Astrocyte of the cerebellum (primary cell): ENCODE results near the gene MARCO.

Experiments used
- DNase-seq: peaks from one replicate; pipeline ENCODE4 v3.0.0-alpha.2; 2011; ENCODE audit warnings: low read depth
- H3K4me3 ChIP-seq: 2 replicates; pipeline ENCODE4 v1.5.1; 2011; ENCODE audit warnings: mild to moderate bottlenecking, low read depth, low read length, moderate library complexity
- CTCF ChIP-seq: IDR thresholded peaks from 2 replicates; pipeline ENCODE4 v1.5.1; 2012; ENCODE audit warnings: low read length, low read depth, moderate library complexity, mild to moderate bottlenecking; ENCODE audit errors: missing control alignments
- in situ Hi-C: cut with HindIII; loops from 2 replicates; pipeline ENCODE4 v1.10.0; 2017; ENCODE audit warnings: low sequenced_read_pairs

The MARCO gene

GRCh38 chr2:118987886-118988285 lies 45.9 kb downstream of the MARCO start:
- no peak for DNase-seq
- in situ Hi-C loops: no loop called here
- no peak for TF ChIP-seq CTCF
- H3K4me3 ChIP-seq: no peak overlapping the region

- in situ Hi-C loops: no loop called here
- DNase-seq: no peak
- no peak overlapping the region for H3K4me3 ChIP-seq
- TF ChIP-seq CTCF: no peak
Observed at GRCh38 chr2:118988706-118989105, 46.7 kb downstream of the MARCO start.

- no peak for TF ChIP-seq CTCF
- in situ Hi-C loops: no loop called here
- DNase-seq: no peak
- H3K4me3 ChIP-seq: no peak overlapping the region
Observed at GRCh38 chr2:118989481-118989880, 47.5 kb downstream of the MARCO start.

GRCh38 chr2:118990757-118991545 lies 49.0 kb downstream of the MARCO start:
- DNase-seq: no peak
- TF ChIP-seq CTCF: no peak
- in situ Hi-C loops: no loop called here
- no peak overlapping the region for H3K4me3 ChIP-seq

GRCh38 chr2:118991554-118991953 lies 49.6 kb downstream of the MARCO start:
- in situ Hi-C loops: no loop called here
- DNase-seq: no peak
- TF ChIP-seq CTCF: no peak
- no peak overlapping the region for H3K4me3 ChIP-seq

GRCh38 chr2:118992740-118993391 lies 50.9 kb downstream of the MARCO start:
- in situ Hi-C loops: no loop called here
- TF ChIP-seq CTCF: no peak
- DNase-seq: no peak
- no peak overlapping the region for H3K4me3 ChIP-seq
